Suprapubic skin (tissue), 3 donors: Measurements from ENCODE around the gene SUPT4H1.

Source experiments
- POLR2A ChIP-seq, 2 donors: fragments of 450-650 bp; IDR thresholded peaks; one replicate each; pipeline ENCODE4 v1.6.1; 2017; ENCODE audit warnings: antibody characterized with exemption in 2 of 2, mild to moderate bottlenecking in 2 of 2, moderate library complexity in 2 of 2
- TF ChIP-seq, protein P1 (sequence below), 2 donors: fragments of 200-600 bp in 1 of 2; fragments of 450-650 bp in 1 of 2; sonication (generic) in 1 of 2; IDR thresholded peaks; one replicate each; pipeline ENCODE4 v1.5.1; 2016 to 2019; ENCODE audit warnings: antibody characterized with exemption in 2 of 2, mild to moderate bottlenecking in 1 of 2, moderate library complexity in 1 of 2

- TF ChIP-seq POLR2A (IDR thresholded peaks at IDR 0.05), result no peak
- TF ChIP-seq, protein P1, sequence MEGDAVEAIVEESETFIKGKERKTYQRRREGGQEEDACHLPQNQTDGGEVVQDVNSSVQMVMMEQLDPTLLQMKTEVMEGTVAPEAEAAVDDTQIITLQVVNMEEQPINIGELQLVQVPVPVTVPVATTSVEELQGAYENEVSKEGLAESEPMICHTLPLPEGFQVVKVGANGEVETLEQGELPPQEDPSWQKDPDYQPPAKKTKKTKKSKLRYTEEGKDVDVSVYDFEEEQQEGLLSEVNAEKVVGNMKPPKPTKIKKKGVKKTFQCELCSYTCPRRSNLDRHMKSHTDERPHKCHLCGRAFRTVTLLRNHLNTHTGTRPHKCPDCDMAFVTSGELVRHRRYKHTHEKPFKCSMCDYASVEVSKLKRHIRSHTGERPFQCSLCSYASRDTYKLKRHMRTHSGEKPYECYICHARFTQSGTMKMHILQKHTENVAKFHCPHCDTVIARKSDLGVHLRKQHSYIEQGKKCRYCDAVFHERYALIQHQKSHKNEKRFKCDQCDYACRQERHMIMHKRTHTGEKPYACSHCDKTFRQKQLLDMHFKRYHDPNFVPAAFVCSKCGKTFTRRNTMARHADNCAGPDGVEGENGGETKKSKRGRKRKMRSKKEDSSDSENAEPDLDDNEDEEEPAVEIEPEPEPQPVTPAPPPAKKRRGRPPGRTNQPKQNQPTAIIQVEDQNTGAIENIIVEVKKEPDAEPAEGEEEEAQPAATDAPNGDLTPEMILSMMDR (IDR thresholded peaks at IDR 0.05), result no peak
These were observed 42.1 kb downstream of the SUPT4H1 start for GRCh38 chr17:58309918-58310259.
